Nephron (organoid): Measurements from ENCODE around the gene CELF4.
A peak's percentile ranks its signal among the peaks of the same experiment; 100 is the strongest.

Experiments
- H3K27ac Mint-ChIP-seq, 3 experiments: 2 replicates each; pipeline ENCODE4 v1.8.0; 2020; ENCODE audit warnings: mixed read lengths in 3 of 3, mild to moderate bottlenecking in 2 of 3, moderate library complexity in 1 of 3
- H3K27me3 Mint-ChIP-seq: 2 replicates; pipeline ENCODE4 v1.8.0; 2021; ENCODE audit warnings: low read depth, mild to moderate bottlenecking, moderate library complexity, mixed read lengths
- H3K36me3 Mint-ChIP-seq: 2 replicates; pipeline ENCODE4 v1.8.0; 2020; ENCODE audit warnings: low read depth, mixed read lengths
- H3K4me1 Mint-ChIP-seq: 2 replicates; pipeline ENCODE4 v1.8.0; 2020; ENCODE audit warnings: mixed read lengths
- H3K4me3 Mint-ChIP-seq, 3 experiments: 2 replicates each; pipeline ENCODE4 v1.8.0; 2020; ENCODE audit warnings: mild to moderate bottlenecking in 3 of 3, mixed read lengths in 3 of 3, moderate library complexity in 2 of 3
- H3K9me3 Mint-ChIP-seq: 2 replicates; pipeline ENCODE4 v1.8.0; 2020; ENCODE audit warnings: mixed read lengths
- TF ChIP-seq, protein P1 (sequence below), 3 experiments: fragments of 200-600 bp; sonication (generic); IDR thresholded peaks; one replicate each; pipeline ENCODE4 v1.5.0; 2021; ENCODE audit warnings: antibody characterized with exemption in 3 of 3; ENCODE audit not compliant: unreplicated experiment in 3 of 3

Gene CELF4

DNA sequence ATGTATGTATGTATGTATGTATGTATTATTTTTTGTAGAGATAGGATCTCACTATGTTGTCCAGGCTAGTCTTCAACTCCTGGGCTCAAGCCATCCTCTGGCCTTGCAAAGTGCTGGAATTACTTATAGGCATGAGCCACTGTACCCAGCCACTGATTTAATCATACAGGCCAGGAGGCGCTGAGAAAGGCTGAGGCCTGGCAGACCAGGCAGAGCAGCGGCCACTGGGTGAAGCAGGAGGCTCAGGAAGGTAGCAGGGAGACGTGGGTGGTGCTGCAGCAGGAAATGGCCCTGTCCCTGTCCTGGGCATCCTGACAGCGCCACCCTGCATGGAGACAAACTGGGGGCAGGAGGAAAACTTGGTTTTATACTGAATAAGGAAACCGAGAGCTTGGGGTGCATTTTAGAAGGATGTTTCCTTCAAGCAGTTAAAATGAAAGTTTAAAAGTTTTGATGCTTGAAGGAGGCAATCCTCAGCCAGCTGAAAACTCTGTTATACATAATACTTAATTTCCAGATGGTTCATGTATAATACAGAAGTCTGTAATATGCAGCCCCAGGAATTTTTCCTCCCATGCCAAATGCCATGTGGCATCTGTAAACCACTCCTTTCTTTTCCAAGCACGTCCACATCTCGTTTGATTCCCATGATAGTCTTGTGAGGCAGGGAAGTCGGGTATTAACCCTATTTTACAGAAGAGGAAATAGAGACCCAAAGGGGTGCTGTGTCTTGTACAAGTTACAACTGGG lies 182.4 kb downstream of the CELF4 start:
- no peaks in the 10 kb centered on the region for H3K36me3 Mint-ChIP-seq
- no peaks in the 10 kb centered on the region for H3K9me3 Mint-ChIP-seq
- TF ChIP-seq, protein P1, sequence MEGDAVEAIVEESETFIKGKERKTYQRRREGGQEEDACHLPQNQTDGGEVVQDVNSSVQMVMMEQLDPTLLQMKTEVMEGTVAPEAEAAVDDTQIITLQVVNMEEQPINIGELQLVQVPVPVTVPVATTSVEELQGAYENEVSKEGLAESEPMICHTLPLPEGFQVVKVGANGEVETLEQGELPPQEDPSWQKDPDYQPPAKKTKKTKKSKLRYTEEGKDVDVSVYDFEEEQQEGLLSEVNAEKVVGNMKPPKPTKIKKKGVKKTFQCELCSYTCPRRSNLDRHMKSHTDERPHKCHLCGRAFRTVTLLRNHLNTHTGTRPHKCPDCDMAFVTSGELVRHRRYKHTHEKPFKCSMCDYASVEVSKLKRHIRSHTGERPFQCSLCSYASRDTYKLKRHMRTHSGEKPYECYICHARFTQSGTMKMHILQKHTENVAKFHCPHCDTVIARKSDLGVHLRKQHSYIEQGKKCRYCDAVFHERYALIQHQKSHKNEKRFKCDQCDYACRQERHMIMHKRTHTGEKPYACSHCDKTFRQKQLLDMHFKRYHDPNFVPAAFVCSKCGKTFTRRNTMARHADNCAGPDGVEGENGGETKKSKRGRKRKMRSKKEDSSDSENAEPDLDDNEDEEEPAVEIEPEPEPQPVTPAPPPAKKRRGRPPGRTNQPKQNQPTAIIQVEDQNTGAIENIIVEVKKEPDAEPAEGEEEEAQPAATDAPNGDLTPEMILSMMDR (IDR thresholded peaks at IDR 0.05; ENCODE audit: unreplicated experiment in 3 of 3): no peak
- H3K27me3 Mint-ChIP-seq: peaks cover 18% of the 10 kb centered on the region
- peaks cover 13% of the 10 kb centered on the region for H3K4me1 Mint-ChIP-seq
- no peak overlapping the region for H3K4me3 Mint-ChIP-seq
- peak overlapping the region in 2 of 3 experiments; percentile 30 to 58 for H3K27ac Mint-ChIP-seq

DNA sequence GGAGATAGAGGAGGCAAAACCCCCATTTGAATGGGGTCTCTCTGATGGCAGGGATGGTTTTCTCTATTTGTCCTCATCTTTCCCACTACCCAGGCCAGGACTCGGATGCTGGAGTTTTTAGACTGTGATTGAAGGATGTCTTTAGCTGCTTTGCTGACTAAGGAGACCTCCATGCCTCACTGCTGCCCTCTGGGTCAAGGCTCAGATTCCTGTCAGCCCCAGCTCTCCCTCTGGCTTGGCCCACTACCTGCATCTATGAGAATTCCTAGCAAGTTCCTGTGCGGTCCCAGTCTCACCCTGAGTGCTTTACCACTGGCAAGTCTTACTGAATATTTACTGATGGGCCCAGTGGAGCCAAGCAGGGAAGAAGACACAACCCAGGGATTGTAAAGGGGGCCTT lies 184.0 kb downstream of the CELF4 start:
- no peaks in the 10 kb centered on the region for H3K9me3 Mint-ChIP-seq
- H3K27ac Mint-ChIP-seq: no peak overlapping the region
- H3K4me3 Mint-ChIP-seq: no peak overlapping the region
- TF ChIP-seq, protein P1 (IDR thresholded peaks at IDR 0.05; ENCODE audit: unreplicated experiment in 3 of 3): no peak
- peaks cover 27% of the 10 kb centered on the region for H3K27me3 Mint-ChIP-seq
- no peaks in the 10 kb centered on the region for H3K36me3 Mint-ChIP-seq
- peaks cover 13% of the 10 kb centered on the region for H3K4me1 Mint-ChIP-seq

DNA sequence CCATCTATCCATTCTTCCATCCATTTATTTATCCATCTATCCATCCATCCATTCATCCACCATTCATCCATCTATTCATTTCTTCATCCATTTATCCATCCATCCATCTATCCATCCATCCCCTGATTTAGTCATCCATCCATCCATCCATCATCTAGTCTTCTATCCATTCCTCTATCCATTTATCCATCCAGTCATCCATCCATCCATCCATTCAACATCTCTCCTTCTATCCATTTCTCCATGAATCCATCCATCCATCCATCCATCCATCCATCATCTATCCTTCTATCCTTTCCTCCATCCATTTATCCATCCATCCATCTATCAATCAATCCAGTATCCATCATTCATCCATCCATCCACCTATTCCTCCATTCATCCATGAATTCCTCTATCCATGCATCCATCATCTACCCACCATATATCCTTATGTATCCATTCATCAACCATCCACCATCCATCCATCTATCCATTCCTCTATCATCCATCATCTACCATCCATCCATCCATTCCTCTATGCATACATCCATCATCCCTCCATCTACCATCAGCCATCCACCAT lies 185.0 kb downstream of the CELF4 start:
- TF ChIP-seq, protein P1 (IDR thresholded peaks at IDR 0.05; ENCODE audit: unreplicated experiment in 3 of 3): no peak
- Mint-ChIP-seq H3K9me3 (no peaks in the 10 kb centered on the region), H3K27ac (no peak overlapping the region)

GRCh38 chr18:37378336-37379010 lies 187.1 kb downstream of the CELF4 start:
- no peaks in the 10 kb centered on the region for H3K9me3 Mint-ChIP-seq
- H3K4me1 Mint-ChIP-seq: peaks cover 11% of the 10 kb centered on the region
- H3K27ac Mint-ChIP-seq: no peak overlapping the region
- no peaks in the 10 kb centered on the region for H3K36me3 Mint-ChIP-seq
- TF ChIP-seq, protein P1 (IDR thresholded peaks at IDR 0.05; ENCODE audit: unreplicated experiment in 3 of 3): no peak
- H3K4me3 Mint-ChIP-seq: no peak overlapping the region
- H3K27me3 Mint-ChIP-seq: peaks cover 29% of the 10 kb centered on the region

More for the DNA sequence above, 185.0 kb downstream of the CELF4 start:
- no peak overlapping the region for H3K4me3 Mint-ChIP-seq
- peaks cover 18% of the 10 kb centered on the region for H3K4me1 Mint-ChIP-seq
- H3K27me3 Mint-ChIP-seq: peaks cover 31% of the 10 kb centered on the region
- H3K36me3 Mint-ChIP-seq: no peaks in the 10 kb centered on the region

- TF ChIP-seq, protein P1 (IDR thresholded peaks at IDR 0.05; ENCODE audit: unreplicated experiment in 3 of 3): no peak
- H3K4me3 Mint-ChIP-seq: no peak overlapping the region
- peaks cover 15% of the 10 kb centered on the region for H3K4me1 Mint-ChIP-seq
- no peaks in the 10 kb centered on the region for H3K9me3 Mint-ChIP-seq
- no peak overlapping the region for H3K27ac Mint-ChIP-seq
- H3K27me3 Mint-ChIP-seq: peaks cover 30% of the 10 kb centered on the region
- H3K36me3 Mint-ChIP-seq: no peaks in the 10 kb centered on the region
Measured at GRCh38 chr18:37375181-37375580, 190.4 kb downstream of the CELF4 start.
